ENCODE data around the gene MTHFD2L.
"Not testable (repeated sequence)": the region's sequence is repeated elsewhere in the genome, so short reads cannot be mapped to it uniquely, and the experiment has no call there.

Gene MTHFD2L

DNA sequence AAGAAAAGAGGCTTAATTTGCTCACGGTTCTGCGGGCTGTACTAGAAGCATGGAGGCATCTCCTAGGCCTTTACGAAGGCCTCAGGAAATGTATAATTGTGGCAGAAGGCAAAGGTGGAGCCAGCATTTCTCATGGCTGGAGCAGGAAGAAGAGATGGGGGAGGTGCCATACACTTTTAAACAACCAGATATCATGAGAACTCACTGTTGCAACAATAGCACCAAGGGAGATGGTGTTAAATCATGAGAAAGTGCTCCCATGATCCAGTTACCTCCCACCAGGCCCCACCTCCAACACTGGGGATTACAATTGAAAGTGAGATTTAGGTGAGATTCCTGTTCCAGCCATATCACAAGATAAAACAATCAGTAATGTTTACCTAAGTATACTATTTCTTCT is 45.5 kb downstream of the MTHFD2L start:
- no peak overlapping the region for H3K4me3 ChIP-seq (replicated peaks; ENCODE audit: low read depth, low read length)
- DNase-seq (ENCODE audit: low read depth), result peak; percentile 27
- TF ChIP-seq, protein P1, sequence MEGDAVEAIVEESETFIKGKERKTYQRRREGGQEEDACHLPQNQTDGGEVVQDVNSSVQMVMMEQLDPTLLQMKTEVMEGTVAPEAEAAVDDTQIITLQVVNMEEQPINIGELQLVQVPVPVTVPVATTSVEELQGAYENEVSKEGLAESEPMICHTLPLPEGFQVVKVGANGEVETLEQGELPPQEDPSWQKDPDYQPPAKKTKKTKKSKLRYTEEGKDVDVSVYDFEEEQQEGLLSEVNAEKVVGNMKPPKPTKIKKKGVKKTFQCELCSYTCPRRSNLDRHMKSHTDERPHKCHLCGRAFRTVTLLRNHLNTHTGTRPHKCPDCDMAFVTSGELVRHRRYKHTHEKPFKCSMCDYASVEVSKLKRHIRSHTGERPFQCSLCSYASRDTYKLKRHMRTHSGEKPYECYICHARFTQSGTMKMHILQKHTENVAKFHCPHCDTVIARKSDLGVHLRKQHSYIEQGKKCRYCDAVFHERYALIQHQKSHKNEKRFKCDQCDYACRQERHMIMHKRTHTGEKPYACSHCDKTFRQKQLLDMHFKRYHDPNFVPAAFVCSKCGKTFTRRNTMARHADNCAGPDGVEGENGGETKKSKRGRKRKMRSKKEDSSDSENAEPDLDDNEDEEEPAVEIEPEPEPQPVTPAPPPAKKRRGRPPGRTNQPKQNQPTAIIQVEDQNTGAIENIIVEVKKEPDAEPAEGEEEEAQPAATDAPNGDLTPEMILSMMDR (IDR thresholded peaks at IDR 0.05; ENCODE audit: low read length, missing control alignments), result no peak

DNA sequence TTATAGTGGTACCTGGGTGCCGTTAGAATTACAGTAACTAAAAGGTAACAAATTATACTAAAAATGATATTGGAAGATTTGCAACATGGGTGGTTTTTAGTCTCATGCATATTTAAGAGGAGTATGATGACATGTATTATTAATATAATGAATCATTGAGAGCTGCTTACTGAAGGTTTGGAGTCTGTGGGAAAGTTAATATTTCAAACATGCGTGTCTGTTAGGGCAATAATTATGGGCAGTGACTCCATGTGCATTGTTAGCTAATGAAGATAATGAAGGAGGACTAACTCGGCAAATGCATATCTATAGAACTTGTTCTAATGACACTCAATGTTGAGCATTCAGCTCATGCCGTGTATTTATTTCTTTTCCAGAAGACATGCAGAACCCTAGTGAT is 47.1 kb downstream of the MTHFD2L start:
- no peak for DNase-seq (ENCODE audit: low read depth)

DNA sequence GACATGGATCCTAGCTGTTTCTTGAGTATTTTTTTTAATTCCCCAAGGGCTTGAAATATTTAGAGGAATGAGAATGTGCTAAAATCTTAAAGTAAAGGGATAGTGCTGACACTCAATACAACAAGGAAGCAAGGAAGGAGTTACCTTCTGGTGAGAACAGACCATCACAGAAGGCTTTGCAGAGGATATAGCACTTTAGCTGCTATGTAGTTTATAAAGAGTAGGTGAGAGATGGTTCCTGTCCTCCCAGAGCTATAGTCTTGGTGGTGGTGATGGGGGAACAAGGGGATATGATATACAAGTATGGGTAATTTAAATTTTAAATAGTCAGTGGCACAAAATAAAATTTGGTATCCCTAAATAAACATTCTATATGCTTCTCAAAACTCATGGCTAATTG is 47.6 kb downstream of the MTHFD2L start:
- no peak for DNase-seq (ENCODE audit: low read depth)
- no peak overlapping the region for H3K4me3 ChIP-seq (replicated peaks; ENCODE audit: low read depth, low read length)
- TF ChIP-seq, protein P1 (IDR thresholded peaks at IDR 0.05; ENCODE audit: low read length, missing control alignments), result no peak

More for the DNA sequence above, 47.1 kb downstream of the MTHFD2L start:
- TF ChIP-seq, protein P1 (IDR thresholded peaks at IDR 0.05; ENCODE audit: low read length, missing control alignments), result no peak
- H3K4me3 ChIP-seq (replicated peaks; ENCODE audit: low read depth, low read length), result no peak overlapping the region

DNA sequence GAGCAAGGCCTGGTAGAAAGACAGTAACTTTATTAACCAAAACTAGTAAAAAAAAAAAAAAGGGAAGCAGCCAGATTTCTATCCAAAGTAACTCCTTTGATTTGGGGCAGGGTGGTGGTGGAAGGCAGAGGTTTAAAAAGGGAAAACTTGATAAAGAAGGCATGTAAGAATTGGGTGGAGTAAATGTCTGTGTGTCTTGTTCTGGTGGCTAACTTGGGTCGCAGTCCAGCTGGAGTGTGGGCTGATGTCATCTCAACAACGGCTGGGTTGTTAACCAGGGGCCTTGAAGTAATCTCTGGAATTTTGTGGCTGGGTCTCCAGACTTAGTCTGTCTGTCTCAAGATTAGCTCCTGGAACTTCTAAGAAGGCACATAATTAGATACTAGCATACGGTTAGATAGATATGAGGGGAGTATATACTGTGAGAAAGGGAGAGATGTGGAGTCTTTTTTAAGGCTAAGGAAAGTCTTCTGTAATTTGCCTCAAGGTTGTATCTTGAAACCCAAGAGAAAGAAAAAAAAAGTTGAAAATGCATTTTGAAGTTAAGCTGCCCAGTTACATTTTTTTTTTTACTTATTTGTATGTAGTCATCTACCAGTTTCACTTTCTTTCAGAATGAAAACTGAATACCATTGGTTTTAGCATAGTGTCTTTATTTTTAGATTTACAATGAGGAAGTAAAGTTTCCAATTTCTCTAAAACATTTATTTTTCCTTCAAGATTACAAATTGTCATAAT is 48.3 kb downstream of the MTHFD2L start:
- TF ChIP-seq, protein P1 (IDR thresholded peaks at IDR 0.05; ENCODE audit: low read length, missing control alignments), result no peak
- peak; percentile 60 for DNase-seq (ENCODE audit: low read depth)
- H3K4me3 ChIP-seq (replicated peaks; ENCODE audit: low read depth, low read length), result no peak overlapping the region

DNA sequence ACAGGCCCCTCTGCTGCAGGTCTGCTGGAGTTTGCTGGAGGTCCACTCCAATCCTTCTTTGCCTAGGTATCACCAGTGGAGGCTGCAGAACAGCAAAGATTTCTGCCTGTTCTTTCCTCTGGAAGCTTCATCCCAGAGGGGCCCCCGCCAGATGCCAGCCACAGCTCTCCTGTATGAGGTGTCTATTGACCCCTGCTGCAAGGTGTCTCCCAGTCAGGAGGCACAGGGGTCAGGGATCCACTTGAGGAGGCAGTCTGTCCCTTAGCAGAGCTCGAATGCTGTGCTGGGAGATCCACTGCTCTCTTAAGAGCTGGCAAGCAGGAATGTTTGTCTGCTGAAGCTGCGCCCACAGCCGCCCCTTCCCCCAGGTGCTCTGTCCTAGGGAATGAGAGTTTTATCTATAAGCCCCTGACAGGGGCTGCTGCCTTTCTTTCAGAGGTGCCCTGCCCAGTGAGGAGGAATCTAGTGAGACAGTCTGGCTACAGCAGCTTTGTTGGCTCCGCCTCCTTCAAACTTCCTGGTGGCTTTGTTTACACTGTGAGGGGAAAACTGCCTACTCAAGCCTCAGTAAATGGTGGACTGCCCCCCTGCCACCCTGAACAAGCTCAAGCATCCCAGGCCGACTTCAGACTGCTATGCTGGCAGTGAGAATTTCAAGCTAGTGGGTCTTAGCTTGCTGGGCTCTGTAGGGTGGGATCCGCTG is 56.7 kb downstream of the MTHFD2L start:
- H3K4me3 ChIP-seq (replicated peaks; ENCODE audit: low read depth, low read length); DNase-seq (ENCODE audit: low read depth): not testable (repeated sequence)

DNA sequence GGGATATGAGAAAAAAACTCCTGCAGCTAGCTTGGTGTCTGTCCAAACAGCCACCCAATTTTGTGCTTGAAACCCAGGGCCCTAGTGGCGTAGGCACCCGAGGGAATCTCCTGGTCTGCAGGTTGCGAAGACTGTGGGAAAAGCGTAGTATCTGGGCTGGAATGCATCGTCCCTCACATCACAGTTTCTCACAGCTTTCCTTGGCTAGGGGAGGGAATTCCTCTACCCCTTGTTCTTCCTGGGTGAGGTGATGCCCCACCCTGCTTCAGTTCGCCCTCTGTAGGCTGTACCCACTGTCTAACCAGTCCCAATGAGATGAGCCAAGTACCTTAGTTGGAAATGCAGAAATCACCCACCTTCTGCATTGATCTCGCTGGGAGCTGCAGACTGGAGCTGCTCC is 57.3 kb downstream of the MTHFD2L start:
- DNase-seq (ENCODE audit: low read depth); H3K4me3 ChIP-seq (replicated peaks; ENCODE audit: low read depth, low read length): not testable (repeated sequence)

DNA sequence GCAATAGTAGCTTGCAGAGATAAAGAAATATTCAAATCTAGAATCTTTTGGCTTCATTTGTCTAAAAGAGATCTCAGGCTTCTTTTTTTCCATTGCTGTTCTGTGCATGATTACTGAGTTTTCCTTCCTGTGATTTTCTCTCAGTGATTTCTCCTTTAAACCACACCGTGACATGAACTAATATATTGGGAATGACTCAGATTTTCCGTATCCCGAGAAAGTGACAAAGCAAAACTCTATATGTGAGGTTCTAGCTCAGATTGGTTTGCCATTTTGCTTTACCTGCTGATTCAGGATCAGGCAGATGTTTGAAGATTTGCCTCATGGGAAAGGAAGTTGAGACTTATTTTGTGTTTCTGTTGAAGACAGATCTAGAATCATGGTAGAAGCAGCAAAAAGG is 59.4 kb downstream of the MTHFD2L start:
- peak; percentile 50 for DNase-seq (ENCODE audit: low read depth)
- no peak overlapping the region for H3K4me3 ChIP-seq (replicated peaks; ENCODE audit: low read depth, low read length)
- TF ChIP-seq, protein P1 (IDR thresholded peaks at IDR 0.05; ENCODE audit: low read length, missing control alignments), result no peak

DNA sequence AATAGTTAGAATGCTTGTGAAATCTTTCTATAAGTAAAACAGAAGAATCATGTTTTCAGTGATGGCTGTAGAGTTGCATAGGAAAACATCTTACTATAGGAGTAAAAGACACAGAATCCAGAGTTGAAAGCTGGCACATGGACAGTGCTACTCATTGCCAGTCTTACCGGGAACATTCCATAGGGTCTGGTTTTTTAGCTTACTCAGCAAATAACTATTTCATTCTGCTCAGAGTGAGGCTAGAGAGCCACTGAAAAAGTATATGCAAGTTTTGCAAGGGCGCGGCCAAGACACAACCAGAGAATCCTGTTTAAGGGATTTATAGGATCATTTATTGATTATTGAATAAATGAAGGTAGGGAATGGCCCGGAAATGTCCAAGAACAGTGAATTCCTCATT is 60.3 kb downstream of the MTHFD2L start:
- TF ChIP-seq, protein P1 (IDR thresholded peaks at IDR 0.05; ENCODE audit: low read length, missing control alignments), result no peak
- no peak overlapping the region for H3K4me3 ChIP-seq (replicated peaks; ENCODE audit: low read depth, low read length)
- DNase-seq (ENCODE audit: low read depth), result peak; percentile 23

All from fibroblast of pulmonary artery (primary cell).